Measurements from ENCODE around the gene GM2A.

The GM2A gene

GRCh38 chr5:151223447-151224264 lies 29.3 kb upstream of the GM2A start, which contains the start of gene CCDC69:
Gene CCDC69 (minus strand): TSS chr5:151224092. CDS start chr5:151223970, 122 bp downstream.
- peak within 1 kb of the TSS; percentile 8 to 71 for H3K18ac ChIP-seq (ENCODE audit: low read depth in 1 of 2, low read length in 2 of 2)
- H3K14ac ChIP-seq (ENCODE audit: low read length in 2 of 2), result peak within 1 kb of the TSS in 1 of 2 experiments; percentile 64
- peak within 1 kb of the TSS in 1 of 2 experiments; percentile 12 for H2BK12ac ChIP-seq (ENCODE audit: low read length in 2 of 2)
- H2AK5ac ChIP-seq (ENCODE audit: low read length, severe bottlenecking), result no peak within 1 kb of the TSS
- 1% methylated on average over 55 of the region's 58 CpGs for WGBS
- peaks cover 3% of the 10 kb centered on the region for H3K4me1 ChIP-seq (ENCODE audit: control insufficient read depth, insufficient read depth, low read depth, low read length)
- H2BK120ac ChIP-seq (ENCODE audit: low read depth, low read length), result no peak within 1 kb of the TSS
- peaks cover 0 to 3% of the 10 kb centered on the region in 2 experiments for H3K27me3 ChIP-seq (ENCODE audit: control insufficient read depth in 1 of 2, insufficient read depth in 1 of 2, low read length in 2 of 2)
- peak within 1 kb of the TSS; percentile 62 to 84 for H3K4me3 ChIP-seq (ENCODE audit: insufficient read depth in 1 of 2, low read depth in 1 of 2, low read length in 2 of 2)
- peak within 1 kb of the TSS in 1 of 2 experiments; percentile 16 for H3K4ac ChIP-seq (ENCODE audit: low read depth in 1 of 2, low read length in 2 of 2)
- peak within 1 kb of the TSS; percentile 91 for H3K4me2 ChIP-seq (ENCODE audit: low read length, poor library complexity, severe bottlenecking)
- no peaks in the 10 kb centered on the region for H3K36me3 ChIP-seq (ENCODE audit: control insufficient read depth in 1 of 2, insufficient read depth in 2 of 2, low read depth in 1 of 2, low read length in 2 of 2)
- H3K23ac ChIP-seq (ENCODE audit: low read length in 2 of 2), result peak within 1 kb of the TSS in 1 of 2 experiments; percentile 23
- peak within 1 kb of the TSS; percentile 82 for H3K9ac ChIP-seq (ENCODE audit: low read length)
- no peaks in the 10 kb centered on the region for H3K79me1 ChIP-seq (replicated peaks; ENCODE audit: low read length, poor library complexity, severe bottlenecking)
- H2BK15ac ChIP-seq (ENCODE audit: low read depth, poor library complexity, severe bottlenecking), result peak within 1 kb of the TSS; percentile 4
- DNase-seq, result peak; percentile 77
- no peak within 1 kb of the TSS for H3K27ac ChIP-seq (ENCODE audit: low read length, poor library complexity, severe bottlenecking)
- no peak within 1 kb of the TSS for H4K8ac ChIP-seq (ENCODE audit: low read length)
- no peak within 1 kb of the TSS for H2BK5ac ChIP-seq (ENCODE audit: low read depth, low read length, poor library complexity, severe bottlenecking)
- no peaks in the 10 kb centered on the region for H3K9me3 ChIP-seq (ENCODE audit: control insufficient read depth, low read length)
- H4K91ac ChIP-seq (ENCODE audit: low read length), result no peak within 1 kb of the TSS
- peak within 1 kb of the TSS; percentile 74 for H2AFZ ChIP-seq (ENCODE audit: low read depth, low read length)

- H4K8ac ChIP-seq (ENCODE audit: low read length), result no peak overlapping the region
- no peaks in the 10 kb centered on the region for H3K9me3 ChIP-seq (ENCODE audit: control insufficient read depth, low read length)
- H3K23ac ChIP-seq (ENCODE audit: low read length in 2 of 2), result no peak overlapping the region
- H2AK5ac ChIP-seq (ENCODE audit: low read length, severe bottlenecking), result no peak overlapping the region
- H3K4me2 ChIP-seq (ENCODE audit: low read length, poor library complexity, severe bottlenecking), result no peak overlapping the region
- H2BK5ac ChIP-seq (ENCODE audit: low read depth, low read length, poor library complexity, severe bottlenecking), result no peak overlapping the region
- H2BK120ac ChIP-seq (ENCODE audit: low read depth, low read length), result no peak overlapping the region
- peaks cover 0 to 7% of the 10 kb centered on the region in 2 experiments for H3K27me3 ChIP-seq (ENCODE audit: control insufficient read depth in 1 of 2, insufficient read depth in 1 of 2, low read length in 2 of 2)
- no peaks in the 10 kb centered on the region for H3K36me3 ChIP-seq (ENCODE audit: control insufficient read depth in 1 of 2, insufficient read depth in 2 of 2, low read depth in 1 of 2, low read length in 2 of 2)
- no peak overlapping the region for H3K27ac ChIP-seq (ENCODE audit: low read length, poor library complexity, severe bottlenecking)
- 93% methylated on average over 6 of the region's 6 CpGs for WGBS
- no peak overlapping the region for H3K4ac ChIP-seq (ENCODE audit: low read depth in 1 of 2, low read length in 2 of 2)
- H3K79me1 ChIP-seq (replicated peaks; ENCODE audit: low read length, poor library complexity, severe bottlenecking), result no peaks in the 10 kb centered on the region
- H2AFZ ChIP-seq (ENCODE audit: low read depth, low read length), result no peak overlapping the region
- H3K4me3 ChIP-seq (ENCODE audit: insufficient read depth in 1 of 2, low read depth in 1 of 2, low read length in 2 of 2), result peak overlapping the region in 1 of 2 experiments; percentile 84
- H3K4me1 ChIP-seq (ENCODE audit: control insufficient read depth, insufficient read depth, low read depth, low read length), result peaks cover 3% of the 10 kb centered on the region
- peak overlapping the region; percentile 82 for H3K9ac ChIP-seq (ENCODE audit: low read length)
- no peak overlapping the region for H2BK12ac ChIP-seq (ENCODE audit: low read length in 2 of 2)
- no peak overlapping the region for H3K18ac ChIP-seq (ENCODE audit: low read depth in 1 of 2, low read length in 2 of 2)
- DNase-seq, result no peak
- no peak overlapping the region for H4K91ac ChIP-seq (ENCODE audit: low read length)
- H2BK15ac ChIP-seq (ENCODE audit: low read depth, poor library complexity, severe bottlenecking), result no peak overlapping the region
- no peak overlapping the region for H3K14ac ChIP-seq (ENCODE audit: low read length in 2 of 2)
These were observed 28.6 kb upstream of the GM2A start for GRCh38 chr5:151224372-151224771.

GRCh38 chr5:151225071-151225470 lies 27.9 kb upstream of the GM2A start:
- Histone ChIP-seq H3K4me3 (ENCODE audit: insufficient read depth in 1 of 2, low read depth in 1 of 2, low read length in 2 of 2) (no peak overlapping the region), H2BK5ac (ENCODE audit: low read depth, low read length, poor library complexity, severe bottlenecking) (no peak overlapping the region), H3K4ac (ENCODE audit: low read depth in 1 of 2, low read length in 2 of 2) (no peak overlapping the region), H4K91ac (ENCODE audit: low read length) (no peak overlapping the region), H3K27me3 (ENCODE audit: control insufficient read depth in 1 of 2, insufficient read depth in 1 of 2, low read length in 2 of 2) (peaks cover 0 to 7% of the 10 kb centered on the region in 2 experiments), H3K9ac (ENCODE audit: low read length) (no peak overlapping the region), H3K27ac (ENCODE audit: low read length, poor library complexity, severe bottlenecking) (no peak overlapping the region), H3K14ac (ENCODE audit: low read length in 2 of 2) (no peak overlapping the region), H3K79me1 (replicated peaks; ENCODE audit: low read length, poor library complexity, severe bottlenecking) (no peaks in the 10 kb centered on the region), H3K9me3 (ENCODE audit: control insufficient read depth, low read length) (no peaks in the 10 kb centered on the region), H2BK12ac (ENCODE audit: low read length in 2 of 2) (no peak overlapping the region), H3K23ac (ENCODE audit: low read length in 2 of 2) (no peak overlapping the region), H3K4me1 (ENCODE audit: control insufficient read depth, insufficient read depth, low read depth, low read length) (peaks cover 3% of the 10 kb centered on the region), H4K8ac (ENCODE audit: low read length) (no peak overlapping the region), H3K4me2 (ENCODE audit: low read length, poor library complexity, severe bottlenecking) (no peak overlapping the region), H2BK120ac (ENCODE audit: low read depth, low read length) (no peak overlapping the region), H2AFZ (ENCODE audit: low read depth, low read length) (no peak overlapping the region), H3K18ac (ENCODE audit: low read depth in 1 of 2, low read length in 2 of 2) (no peak overlapping the region), H2AK5ac (ENCODE audit: low read length, severe bottlenecking) (no peak overlapping the region), H2BK15ac (ENCODE audit: low read depth, poor library complexity, severe bottlenecking) (no peak overlapping the region), H3K36me3 (ENCODE audit: control insufficient read depth in 1 of 2, insufficient read depth in 2 of 2, low read depth in 1 of 2, low read length in 2 of 2) (no peaks in the 10 kb centered on the region)
- no peak for DNase-seq
- 98% methylated on average over 4 of the region's 4 CpGs for WGBS

GRCh38 chr5:151225475-151225874 lies 27.5 kb upstream of the GM2A start:
- Histone ChIP-seq H4K91ac (ENCODE audit: low read length) (no peak overlapping the region), H3K14ac (ENCODE audit: low read length in 2 of 2) (no peak overlapping the region), H3K79me1 (replicated peaks; ENCODE audit: low read length, poor library complexity, severe bottlenecking) (no peaks in the 10 kb centered on the region), H2BK12ac (ENCODE audit: low read length in 2 of 2) (no peak overlapping the region), H3K9me3 (ENCODE audit: control insufficient read depth, low read length) (no peaks in the 10 kb centered on the region), H2BK120ac (ENCODE audit: low read depth, low read length) (no peak overlapping the region), H3K27me3 (ENCODE audit: control insufficient read depth in 1 of 2, insufficient read depth in 1 of 2, low read length in 2 of 2) (peaks cover 0 to 7% of the 10 kb centered on the region in 2 experiments), H3K27ac (ENCODE audit: low read length, poor library complexity, severe bottlenecking) (no peak overlapping the region), H2AFZ (ENCODE audit: low read depth, low read length) (no peak overlapping the region), H2BK15ac (ENCODE audit: low read depth, poor library complexity, severe bottlenecking) (no peak overlapping the region), H2AK5ac (ENCODE audit: low read length, severe bottlenecking) (no peak overlapping the region), H3K4ac (ENCODE audit: low read depth in 1 of 2, low read length in 2 of 2) (no peak overlapping the region), H3K4me2 (ENCODE audit: low read length, poor library complexity, severe bottlenecking) (no peak overlapping the region), H3K36me3 (ENCODE audit: control insufficient read depth in 1 of 2, insufficient read depth in 2 of 2, low read depth in 1 of 2, low read length in 2 of 2) (no peaks in the 10 kb centered on the region), H3K18ac (ENCODE audit: low read depth in 1 of 2, low read length in 2 of 2) (no peak overlapping the region), H3K4me1 (ENCODE audit: control insufficient read depth, insufficient read depth, low read depth, low read length) (peaks cover 3% of the 10 kb centered on the region), H3K23ac (ENCODE audit: low read length in 2 of 2) (no peak overlapping the region), H3K4me3 (ENCODE audit: insufficient read depth in 1 of 2, low read depth in 1 of 2, low read length in 2 of 2) (no peak overlapping the region), H3K9ac (ENCODE audit: low read length) (no peak overlapping the region), H4K8ac (ENCODE audit: low read length) (no peak overlapping the region), H2BK5ac (ENCODE audit: low read depth, low read length, poor library complexity, severe bottlenecking) (no peak overlapping the region)
- WGBS, result 55% methylated on average over 4 of the region's 5 CpGs
- no peak for DNase-seq

Measured in mesenchymal stem cell (in vitro differentiated cells and primary cell).